SK-N-SH (cell line): ENCODE data around the gene NTMT1. TPM values are rescaled to one million over a fixed set of nuclear protein-coding genes. Genes with fewer than 3 reads are reported as not detected.

Experiments used
- CTCF ChIA-PET: fragments of 300-600, 350-600 bp; formaldehyde crosslinking; extraction: SDS; loops from one replicate; lab custom pipeline; 2021; lab: Yijun Ruan, JAX
- POLR2A ChIA-PET: fragments of 350-600 bp; sonication (Branson Sonifier 250); formaldehyde crosslinking; extraction: SDS; loops from one replicate; lab custom pipeline; 2020; ENCODE audit warnings: antibody characterized with exemption, inconsistent platforms; lab: Yijun Ruan, JAX
- DNase-seq: peaks from one replicate; pipeline ENCODE4 v3.0.0; 2012
- H2AFZ ChIP-seq: fragments of 200-600 bp; sonication (generic); 2 replicates; pipeline ENCODE4 v1.8.1; 2016; ENCODE audit warnings: antibody characterized with exemption, mild to moderate bottlenecking, low read depth
- H3F3A ChIP-seq: fragments of 200-600 bp; sonication (generic); replicated peaks from 2 replicates; pipeline ENCODE3; 2016; ENCODE audit warnings: antibody characterized with exemption, mild to moderate bottlenecking; ENCODE audit not compliant: insufficient read depth
- H3K27ac ChIP-seq, 2 experiments: fragments of 200-500 bp in 1 of 2; fragments of 200-600 bp in 1 of 2; sonication (Bioruptor generic) in 1 of 2; sonication (generic), shearing (Covaris generic) in 1 of 2; 2 replicates each; pipeline versions ENCODE4 v1.5.1 to v1.6.1; 2014 to 2016; ENCODE audit warnings: low read depth in 2 of 2, inconsistent platforms in 1 of 2, low read length in 1 of 2, mild to moderate bottlenecking in 1 of 2, mixed read lengths in 1 of 2
- H3K27me3 ChIP-seq: fragments of 200-600 bp; sonication (generic), shearing (Covaris generic); 2 replicates; pipeline ENCODE4 v1.6.1; 2016; ENCODE audit warnings: mixed run types; ENCODE audit not compliant: insufficient read depth
- H3K36me3 ChIP-seq, 2 experiments: fragments of 200-500 bp in 1 of 2; fragments of 200-600 bp in 1 of 2; sonication (Bioruptor generic) in 1 of 2; sonication (generic) in 1 of 2; replicated peaks in 1 of 2; 2 replicates each; pipeline versions ENCODE3 to v1.5.1; 2014 to 2016; ENCODE audit warnings: low read length in 1 of 2, mild to moderate bottlenecking in 1 of 2; ENCODE audit not compliant: insufficient read depth in 2 of 2, control insufficient read depth in 1 of 2
- H3K4me1 ChIP-seq, 2 experiments: fragments of 200-500 bp in 1 of 2; fragments of 200-600 bp in 1 of 2; sonication (Bioruptor generic) in 1 of 2; sonication (generic), shearing (Covaris generic) in 1 of 2; 2 replicates each; pipeline versions ENCODE4 v1.5.1 to v1.6.1; 2014 to 2016; ENCODE audit warnings: low read depth in 1 of 2, low read length in 1 of 2, mixed run types in 1 of 2; ENCODE audit not compliant: insufficient read depth in 2 of 2, control insufficient read depth in 1 of 2
- H3K4me2 ChIP-seq: fragments of 200-600 bp; sonication (generic), shearing (Covaris generic); 2 replicates; pipeline ENCODE4 v1.6.1; 2017; ENCODE audit warnings: mixed run types
- H3K4me3 ChIP-seq, 2 experiments: fragments of 200-500 bp in 1 of 2; fragments of 200-600 bp in 1 of 2; sonication (Bioruptor generic) in 1 of 2; sonication (generic), shearing (Covaris generic) in 1 of 2; 2 replicates each; pipeline versions ENCODE4 v1.5.1 to v1.8.1; 2014 to 2016; ENCODE audit warnings: low read depth in 2 of 2, inconsistent platforms in 1 of 2, low read length in 1 of 2, mild to moderate bottlenecking in 1 of 2, mixed read lengths in 1 of 2, moderate library complexity in 1 of 2
- H3K79me2 ChIP-seq: fragments of 200-600 bp; sonication (generic); 2 replicates; pipeline ENCODE4 v1.8.1; 2017; ENCODE audit warnings: mild to moderate bottlenecking; ENCODE audit not compliant: insufficient read depth
- H3K9ac ChIP-seq: fragments of 200-600 bp; sonication (generic); 2 replicates; pipeline ENCODE4 v1.6.1; 2017; ENCODE audit warnings: mixed run types
- H3K9me2 ChIP-seq: fragments of 200-600 bp; sonication (generic); 2 replicates; pipeline ENCODE4 v1.6.1; 2017; ENCODE audit warnings: mixed run types
- H3K9me3 ChIP-seq: fragments of 200-600 bp; sonication (generic); 2 replicates; pipeline ENCODE4 v1.6.1; 2017; ENCODE audit warnings: mixed run types, mild to moderate bottlenecking, moderate library complexity
- H4K20me1 ChIP-seq: fragments of 200-600 bp; sonication (generic); 2 replicates; pipeline ENCODE4 v1.6.1; 2017; ENCODE audit warnings: mild to moderate bottlenecking, mixed run types; ENCODE audit not compliant: insufficient read depth
- CHD2 ChIP-seq: fragments of 150-350 bp; IDR thresholded peaks from 2 replicates; pipeline ENCODE4 v1.6.1; 2018; ENCODE audit warnings: low read length; ENCODE audit not compliant: partially characterized antibody
- CTCF ChIP-seq: fragments of 200-600 bp; sonication (generic); IDR thresholded peaks from 2 replicates; pipeline ENCODE4 v1.6.1; 2017; ENCODE audit warnings: antibody characterized with exemption, mild to moderate bottlenecking, moderate library complexity
- ELF1 ChIP-seq: IDR thresholded peaks from 2 replicates; pipeline ENCODE4 v1.4.0; 2012
- FOSL2 ChIP-seq: IDR thresholded peaks from 2 replicates; pipeline ENCODE4 v1.4.0; 2012; ENCODE audit warnings: low read depth, mild to moderate bottlenecking, moderate library complexity, borderline replicate concordance
- FOXM1 ChIP-seq: IDR thresholded peaks from 2 replicates; pipeline ENCODE4 v1.4.0; 2012; ENCODE audit warnings: low read depth, mild to moderate bottlenecking
- JUND ChIP-seq: IDR thresholded peaks from 2 replicates; pipeline ENCODE4 v1.4.0; 2012
- MAX ChIP-seq: IDR thresholded peaks from 2 replicates; pipeline ENCODE4 v1.4.0; 2012; ENCODE audit warnings: low read depth
- MXI1 ChIP-seq: IDR thresholded peaks from 2 replicates; pipeline ENCODE4 v1.6.1; 2012; ENCODE audit warnings: mild to moderate bottlenecking, low read depth, low read length, improper control_type of control experiment
- NFIC ChIP-seq: IDR thresholded peaks from 2 replicates; pipeline ENCODE4 v1.4.0; 2012; ENCODE audit warnings: borderline replicate concordance
- NRF1 ChIP-seq: IDR thresholded peaks from 2 replicates; pipeline ENCODE4 v1.6.1; 2012; ENCODE audit warnings: low read depth, mild to moderate bottlenecking, low read length
- PBX3 ChIP-seq: IDR thresholded peaks from 2 replicates; pipeline ENCODE4; 2012
- POLR2AphosphoS5 ChIP-seq: IDR thresholded peaks from 2 replicates; pipeline ENCODE4 v1.6.1; 2012; ENCODE audit warnings: low read depth, low read length
- RAD21 ChIP-seq: IDR thresholded peaks from 2 replicates; pipeline ENCODE4 v1.6.1; 2012; ENCODE audit warnings: mild to moderate bottlenecking, low read length
- RCOR1 ChIP-seq: fragments of 150-350 bp; IDR thresholded peaks from 2 replicates; pipeline ENCODE4 v1.6.1; 2017; ENCODE audit warnings: antibody characterized with exemption, low read length
- SMC3 ChIP-seq: IDR thresholded peaks from 2 replicates; pipeline ENCODE4 v1.6.1; 2012; ENCODE audit warnings: low read depth, low read length, improper control_type of control experiment
- TCF12 ChIP-seq: IDR thresholded peaks from 2 replicates; pipeline ENCODE4 v1.4.0; 2012
- TEAD4 ChIP-seq: IDR thresholded peaks from 2 replicates; pipeline ENCODE4 v1.4.0; 2012; ENCODE audit warnings: mild to moderate bottlenecking, borderline replicate concordance; ENCODE audit not compliant: insufficient read depth
- USF1 ChIP-seq: IDR thresholded peaks from 2 replicates; pipeline ENCODE4 v1.4.0; 2012; ENCODE audit warnings: low read depth, borderline replicate concordance
- USF2 ChIP-seq: fragments of 150-350 bp; IDR thresholded peaks from 2 replicates; pipeline ENCODE4 v1.6.1; 2017; ENCODE audit warnings: antibody characterized with exemption, low read length, low read depth, borderline replicate concordance
- ZBTB33 ChIP-seq: IDR thresholded peaks from 2 replicates; pipeline ENCODE4 v1.4.0; 2012; ENCODE audit warnings: low read depth, borderline replicate concordance
- WGBS: methylation state at CpG from one replicate; pipeline ENCODE4 v1.1.6; 2017; ENCODE audit warnings: low lambda C conversion rate; 5-methylcytosine and 5-hydroxymethylcytosine counted together
- polyA plus RNA-seq, 3 experiments: library from polyadenylated mRNA; depleted of rRNA; stranded (reverse); fragments of >200 nt; gene quantifications; 2 replicates each; pipeline ENCODE4 v1.2.3, GENCODE V29; 2012

Gene NTMT1
- polyA plus RNA-seq, 1 of the 3 experiments (the other 2 are of a cell fraction), result 78.3 TPM

GRCh38 chr9:129624168-129624759, 1.7 kb upstream of the NTMT1 start:
- POLR2A ChIA-PET, result interaction anchor here (0.6 to 1.4 kb wide), 4 partner anchors 13 to 706 kb away, joined by 3 to 5 read pairs (median 3); no protein-coding TSS in a partner anchor
- Histone ChIP-seq H3F3A (peaks cover 12% of the 10 kb centered on the region), H3K4me3 (no peak overlapping the region; a peak in 1 of 4 replicates), H3K27me3 (no peaks in the 10 kb centered on the region), H3K9me3 (no peaks in the 10 kb centered on the region), H3K4me1 (peaks cover 13 to 33% of the 10 kb centered on the region in 2 experiments; a peak in 2 of 4 replicates), H4K20me1 (peaks cover 15% of the 10 kb centered on the region), H3K9ac (no peak overlapping the region), H3K79me2 (peaks cover 36% of the 10 kb centered on the region), H3K27ac (no peak overlapping the region), H3K4me2 (no peak overlapping the region), H3K9me2 (no peaks in the 10 kb centered on the region), H3K36me3 (no peaks in the 10 kb centered on the region), H2AFZ (peak overlapping the region; percentile 67; the same call in 1 of the 2 replicates)
- TF ChIP-seq USF2 (no peak), ELF1 (no peak), FOSL2 (no peak), FOXM1 (no peak), RAD21 (peak; percentile 69), MXI1 (no peak), CTCF (peak; percentile 84), SMC3 (peak; percentile 72), USF1 (no peak), TCF12 (no peak), RCOR1 (no peak)
- WGBS, result 48% methylated on average over 12 of the region's 12 CpGs
- peak; percentile 82 for DNase-seq
- CTCF ChIA-PET, result interaction anchor here (0.5 to 12.8 kb wide), 30 partner anchors 9 to 547 kb away, joined by 3 to 212 read pairs (median 4); partner anchors contain the start of genes ASB6, CRAT, IER5L and PTPA

- no peak for DNase-seq
- Histone ChIP-seq H3K27ac (no peak overlapping the region), H3K4me1 (peaks cover 13 to 29% of the 10 kb centered on the region in 2 experiments; a peak in 2 of 4 replicates), H4K20me1 (peaks cover 22% of the 10 kb centered on the region), H3F3A (peaks cover 12% of the 10 kb centered on the region), H3K9ac (no peak overlapping the region), H3K4me3 (no peak overlapping the region), H3K36me3 (no peaks in the 10 kb centered on the region), H3K4me2 (no peak overlapping the region), H2AFZ (no peak overlapping the region), H3K27me3 (no peaks in the 10 kb centered on the region), H3K9me2 (no peaks in the 10 kb centered on the region), H3K9me3 (no peaks in the 10 kb centered on the region), H3K79me2 (peaks cover 42% of the 10 kb centered on the region)
- ChIA-PET POLR2A (interaction anchor here (0.6 to 1.4 kb wide), 5 partner anchors 14 to 1798 kb away, joined by 3 to 6 read pairs (median 4); no protein-coding TSS in a partner anchor), CTCF (interaction anchor here (0.9 to 12.8 kb wide), 19 partner anchors 9 to 547 kb away, joined by 3 to 212 read pairs (median 6); partner anchors contain the start of genes ASB6, CRAT and PTPA)
- WGBS, result 89% methylated on average over 9 of the region's 9 CpGs
- TF ChIP-seq NFIC (no peak), RCOR1 (no peak), JUND (no peak), PBX3 (no peak), POLR2AphosphoS5 (no peak), MXI1 (no peak), ZBTB33 (no peak), USF2 (no peak), CHD2 (no peak), TEAD4 (no peak), MAX (no peak), NRF1 (no peak)
These were observed 1.0 kb upstream of the NTMT1 start for GRCh38 chr9:129624947-129625346.
